HUES48 (cell line): ENCODE measurements around the gene RBM19.

Experiments used
- H3K27ac ChIP-seq: one replicate; pipeline ENCODE4 v1.7.0; 2013; ENCODE audit warnings: low read depth, low read length, inconsistent platforms
- H3K27me3 ChIP-seq: 2 replicates; pipeline ENCODE4 v1.6.1; 2013; ENCODE audit warnings: mild to moderate bottlenecking, low read length; ENCODE audit not compliant: control insufficient read depth, insufficient read depth
- H3K36me3 ChIP-seq: 2 replicates; pipeline ENCODE4 v1.6.1; 2013; ENCODE audit warnings: low read length; ENCODE audit not compliant: control insufficient read depth, insufficient read depth
- H3K4me1 ChIP-seq: 2 replicates; pipeline ENCODE4 v1.6.1; 2013; ENCODE audit warnings: mild to moderate bottlenecking, low read length; ENCODE audit not compliant: control insufficient read depth, insufficient read depth
- H3K4me3 ChIP-seq: 2 replicates; pipeline ENCODE4 v1.5.1; 2013; ENCODE audit warnings: mild to moderate bottlenecking, low read depth, low read length
- H3K9ac ChIP-seq: 2 replicates; pipeline ENCODE4 v1.6.1; 2013; ENCODE audit warnings: mild to moderate bottlenecking, low read depth, low read length, moderate library complexity
- H3K9me3 ChIP-seq: 2 replicates; pipeline ENCODE4 v1.6.1; 2013; ENCODE audit warnings: low read length; ENCODE audit not compliant: control insufficient read depth, insufficient read depth

RBM19 gene

GRCh38 chr12:113955109-113955970 lies 10.8 kb downstream of the RBM19 start:
- Histone ChIP-seq H3K4me3 (no peak overlapping the region), H3K27ac (no peak overlapping the region), H3K36me3 (peaks cover 94% of the 10 kb centered on the region), H3K9me3 (no peaks in the 10 kb centered on the region), H3K27me3 (no peaks in the 10 kb centered on the region), H3K9ac (no peak overlapping the region), H3K4me1 (no peaks in the 10 kb centered on the region)

- H3K27me3 ChIP-seq: no peaks in the 10 kb centered on the region
- no peak overlapping the region for H3K27ac ChIP-seq
- H3K36me3 ChIP-seq: peaks cover 94% of the 10 kb centered on the region
- no peak overlapping the region for H3K4me3 ChIP-seq
- H3K9ac ChIP-seq: no peak overlapping the region
- no peaks in the 10 kb centered on the region for H3K9me3 ChIP-seq
- no peaks in the 10 kb centered on the region for H3K4me1 ChIP-seq
These were observed 11.6 kb downstream of the RBM19 start for GRCh38 chr12:113954547-113954946.

GRCh38 chr12:113950873-113951272 lies 15.3 kb downstream of the RBM19 start:
- H3K27me3 ChIP-seq: no peaks in the 10 kb centered on the region
- no peak overlapping the region for H3K4me3 ChIP-seq
- H3K9ac ChIP-seq: no peak overlapping the region
- no peaks in the 10 kb centered on the region for H3K4me1 ChIP-seq
- H3K27ac ChIP-seq: no peak overlapping the region
- no peaks in the 10 kb centered on the region for H3K9me3 ChIP-seq
- peaks cover 98% of the 10 kb centered on the region for H3K36me3 ChIP-seq

GRCh38 chr12:113949321-113950305 lies 16.5 kb downstream of the RBM19 start:
- H3K36me3 ChIP-seq: peaks cover 98% of the 10 kb centered on the region

DNA sequence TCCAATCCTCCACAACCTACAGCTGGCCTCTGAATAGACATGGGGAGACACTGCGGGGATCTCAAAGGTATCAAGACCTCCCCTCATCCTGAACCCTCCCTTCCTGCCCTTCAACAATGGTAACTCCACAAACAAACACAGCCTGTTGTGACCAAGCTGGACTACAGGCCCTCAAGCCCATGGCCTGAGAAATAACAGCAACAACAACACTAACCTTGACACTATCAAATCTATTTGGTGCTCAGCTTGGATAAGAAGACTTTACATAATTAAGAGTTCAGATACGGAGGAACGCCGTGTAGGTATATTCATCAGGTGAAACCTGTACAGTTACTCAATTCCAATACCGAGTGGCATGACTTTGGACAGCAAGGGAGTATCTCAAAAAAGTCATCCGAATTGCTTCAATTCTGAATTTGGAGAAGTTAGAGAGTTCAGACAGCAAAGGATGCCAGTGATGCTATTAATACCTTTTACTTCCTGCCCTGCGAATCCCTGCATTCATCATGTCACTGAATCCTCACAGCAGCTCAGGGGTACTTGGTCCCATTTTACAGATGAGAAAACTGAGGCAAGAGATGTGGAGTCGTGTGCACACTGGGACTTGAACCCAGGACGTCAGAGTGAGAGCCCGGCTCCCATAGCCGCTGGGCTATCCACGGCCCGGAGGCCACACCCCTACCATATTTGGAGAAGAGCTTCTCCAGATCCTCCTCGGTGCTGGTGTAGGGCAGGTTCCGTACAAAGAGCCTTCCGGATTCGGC lies 17.8 kb downstream of the RBM19 start:
- Histone ChIP-seq H3K27me3 (no peaks in the 10 kb centered on the region), H3K4me3 (no peak overlapping the region), H3K9me3 (no peaks in the 10 kb centered on the region), H3K4me1 (no peaks in the 10 kb centered on the region), H3K27ac (no peak overlapping the region), H3K9ac (no peak overlapping the region), H3K36me3 (peaks cover 98% of the 10 kb centered on the region)

More at GRCh38 chr12:113949321-113950305, 16.5 kb downstream of the RBM19 start:
- H3K27ac ChIP-seq: no peak overlapping the region
- H3K9me3 ChIP-seq: no peaks in the 10 kb centered on the region
- H3K27me3 ChIP-seq: no peaks in the 10 kb centered on the region
- no peaks in the 10 kb centered on the region for H3K4me1 ChIP-seq
- no peak overlapping the region for H3K4me3 ChIP-seq
- no peak overlapping the region for H3K9ac ChIP-seq

DNA sequence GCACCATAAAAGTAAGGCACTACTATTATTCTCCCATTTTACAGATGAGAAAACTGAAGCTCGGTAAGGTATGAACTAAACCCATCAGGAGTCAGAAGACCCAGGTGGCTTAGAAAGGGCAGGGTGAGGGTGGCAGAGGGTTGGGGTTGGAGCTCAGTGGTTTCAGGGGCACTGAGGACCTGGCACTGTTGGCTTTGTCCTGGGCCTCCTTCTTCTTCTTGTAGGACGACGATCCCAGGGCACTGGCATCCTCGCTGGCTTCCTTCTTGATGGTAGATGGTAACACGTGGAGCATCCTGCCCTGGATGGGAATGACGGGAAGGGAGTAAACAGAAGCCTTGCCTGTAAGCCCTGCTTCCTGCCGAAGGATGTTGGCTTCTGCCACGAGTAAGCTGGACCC lies 19.9 kb downstream of the RBM19 start:
- Histone ChIP-seq H3K4me3 (no peak overlapping the region), H3K27me3 (no peaks in the 10 kb centered on the region), H3K4me1 (no peaks in the 10 kb centered on the region), H3K9ac (no peak overlapping the region), H3K36me3 (peaks cover 98% of the 10 kb centered on the region), H3K27ac (no peak overlapping the region), H3K9me3 (no peaks in the 10 kb centered on the region)

DNA sequence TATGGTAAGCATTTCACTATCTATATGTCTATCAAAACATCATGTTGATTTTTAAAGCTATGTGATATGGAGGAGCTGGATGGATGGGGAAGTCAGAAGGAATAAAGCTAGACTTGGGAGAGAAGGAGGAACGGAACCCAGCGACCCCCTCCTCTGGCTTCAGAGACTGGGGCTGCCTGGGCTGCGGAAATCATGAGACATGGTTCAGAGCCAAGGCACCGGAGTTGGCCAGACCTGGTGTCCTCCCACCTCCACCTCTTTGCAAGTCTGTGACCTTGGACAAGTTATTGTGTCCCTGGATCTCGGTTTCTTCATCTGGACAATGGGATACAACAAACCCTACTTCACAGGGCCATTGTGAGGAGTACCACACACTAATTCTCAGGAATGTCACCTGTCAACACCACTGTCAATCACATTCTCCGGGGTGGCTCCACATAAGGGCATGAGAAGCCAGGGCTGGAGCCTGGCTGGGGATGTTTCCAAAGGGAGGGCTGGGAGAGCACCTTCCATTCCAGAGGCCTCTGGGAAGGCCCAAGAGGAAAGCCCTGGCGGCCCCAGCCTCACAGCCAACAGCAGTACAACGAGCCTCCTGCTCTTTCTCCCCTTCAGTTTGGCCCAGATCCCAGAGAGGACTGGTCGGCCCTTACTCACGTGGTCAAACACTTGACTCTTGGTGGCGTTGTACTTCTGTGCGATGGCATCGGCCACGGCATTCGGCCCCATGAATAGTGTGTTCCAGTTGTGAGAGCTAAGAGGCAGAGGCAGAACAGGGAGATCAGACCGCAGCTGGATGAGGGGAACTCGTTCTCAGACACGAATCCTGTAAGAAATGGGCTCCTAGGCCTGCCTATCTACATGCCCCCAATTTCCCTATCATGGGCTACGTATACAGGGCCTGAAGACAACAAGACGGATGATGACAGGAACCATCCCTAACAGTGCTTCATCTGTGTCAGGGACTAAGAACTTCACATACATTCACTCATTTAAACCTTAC lies 20.7 kb downstream of the RBM19 start:
- Histone ChIP-seq H3K4me1 (no peaks in the 10 kb centered on the region), H3K36me3 (peaks cover 99% of the 10 kb centered on the region), H3K9ac (no peak overlapping the region), H3K27me3 (no peaks in the 10 kb centered on the region), H3K4me3 (no peak overlapping the region), H3K9me3 (no peaks in the 10 kb centered on the region), H3K27ac (no peak overlapping the region)

DNA sequence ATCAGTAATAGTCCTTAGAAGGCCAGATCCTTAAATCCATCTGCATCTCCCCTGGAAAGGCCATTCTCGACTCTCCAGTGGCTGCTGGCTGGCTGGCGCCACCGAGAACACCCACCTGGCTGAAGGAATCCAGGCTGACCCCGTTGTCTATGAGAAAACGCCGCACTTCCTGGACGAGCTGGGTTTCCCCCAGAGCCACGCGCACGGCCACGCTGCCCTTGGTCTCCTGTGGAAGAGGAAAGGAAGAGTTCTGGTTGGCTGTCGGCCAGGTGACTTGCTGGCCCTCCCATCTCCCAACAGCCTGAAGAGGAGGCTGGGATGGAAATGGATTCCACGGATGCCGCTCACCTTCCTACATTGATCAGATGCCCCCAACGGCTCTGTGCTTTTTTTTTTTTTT lies 23.9 kb downstream of the RBM19 start:
- no peak overlapping the region for H3K4me3 ChIP-seq
- no peaks in the 10 kb centered on the region for H3K4me1 ChIP-seq
- H3K27ac ChIP-seq: no peak overlapping the region
- H3K9me3 ChIP-seq: no peaks in the 10 kb centered on the region
- H3K36me3 ChIP-seq: peaks cover 97% of the 10 kb centered on the region
- no peaks in the 10 kb centered on the region for H3K27me3 ChIP-seq
- no peak overlapping the region for H3K9ac ChIP-seq

GRCh38 chr12:113941208-113941486 lies 25.0 kb downstream of the RBM19 start:
- no peak overlapping the region for H3K4me3 ChIP-seq
- H3K4me1 ChIP-seq: no peaks in the 10 kb centered on the region
- no peak overlapping the region for H3K27ac ChIP-seq
- H3K9me3 ChIP-seq: no peaks in the 10 kb centered on the region
- no peaks in the 10 kb centered on the region for H3K27me3 ChIP-seq
- H3K9ac ChIP-seq: no peak overlapping the region
- H3K36me3 ChIP-seq: peaks cover 97% of the 10 kb centered on the region
